HCT116 (cell line): Measurements from ENCODE around the gene COA1.

Experiments
- CEBPB ChIP-seq: IDR thresholded peaks from 2 replicates; pipeline ENCODE4 v1.6.1; 2012; ENCODE audit warnings: low read depth
- EZH2 ChIP-seq: fragments of 200-600 bp; sonication (generic); IDR thresholded peaks from 2 replicates; pipeline ENCODE4 v1.6.1; 2017; ENCODE audit warnings: antibody characterized with exemption, mixed run types
- EZH2phosphoT487 ChIP-seq: fragments of 200-600 bp; IDR thresholded peaks from 2 replicates; pipeline ENCODE4 v1.6.1; 2018; ENCODE audit warnings: antibody characterized with exemption, borderline replicate concordance
- FOSL1 ChIP-seq: IDR thresholded peaks from 2 replicates; pipeline ENCODE4 v1.6.1; 2012; ENCODE audit warnings: low read depth
- POLR2A ChIP-seq: IDR thresholded peaks from 2 replicates; pipeline ENCODE4 v1.7.0; 2011; ENCODE audit warnings: borderline replicate concordance; ENCODE audit not compliant: insufficient read depth, insufficient read length; ENCODE audit errors: extremely low read depth
- POLR2AphosphoS5 ChIP-seq: IDR thresholded peaks from 2 replicates; pipeline ENCODE4 v1.6.1; 2011; ENCODE audit warnings: mild to moderate bottlenecking, low read depth, low read length, moderate library complexity
- RAD21 ChIP-seq: IDR thresholded peaks from 2 replicates; pipeline ENCODE4 v1.6.1; 2012; ENCODE audit warnings: low read depth, mild to moderate bottlenecking
- REST ChIP-seq: IDR thresholded peaks from 2 replicates; pipeline ENCODE4 v1.6.1; 2012; ENCODE audit warnings: low read depth
- SRF ChIP-seq: IDR thresholded peaks from 2 replicates; pipeline ENCODE4 v1.6.1; 2012; ENCODE audit warnings: low read depth
- YY1 ChIP-seq: IDR thresholded peaks from 2 replicates; pipeline ENCODE4 v1.6.1; 2011; ENCODE audit warnings: low read length, low read depth, moderate library complexity, mild to moderate bottlenecking; ENCODE audit not compliant: insufficient replicate concordance; ENCODE audit errors: extremely low read depth
- ZFX ChIP-seq: fragments of 450-650 bp; IDR thresholded peaks from 2 replicates; pipeline ENCODE4 v1.6.1; 2017
- ZNF274 ChIP-seq: fragments of 200-500 bp; sonication (Bioruptor generic); IDR thresholded peaks from 2 replicates; pipeline ENCODE4 v1.6.1; 2014; ENCODE audit warnings: mild to moderate bottlenecking, low read depth, low read length, inconsistent platforms
- TF ChIP-seq, protein P1 (sequence below), 3 experiments: fragments of 200-600 bp in 1 of 3; sonication (generic) in 1 of 3; IDR thresholded peaks in 2 of 3; conservative IDR thresholded peaks in 1 of 3; 2 replicates each; pipeline ENCODE4 v1.5.1; 2012 to 2017; ENCODE audit warnings: low read depth in 2 of 3, low read length in 2 of 3, antibody characterized with exemption in 1 of 3, borderline replicate concordance in 1 of 3, control low read depth in 1 of 3, mild to moderate bottlenecking in 1 of 3, mixed read lengths in 1 of 3, mixed run types in 1 of 3, moderate library complexity in 1 of 3; ENCODE audit not compliant: insufficient read depth in 1 of 3
- TF ChIP-seq, protein P2 (sequence below): IDR thresholded peaks from 2 replicates; pipeline ENCODE4 v1.6.1; 2012

- TF ChIP-seq, protein P1, sequence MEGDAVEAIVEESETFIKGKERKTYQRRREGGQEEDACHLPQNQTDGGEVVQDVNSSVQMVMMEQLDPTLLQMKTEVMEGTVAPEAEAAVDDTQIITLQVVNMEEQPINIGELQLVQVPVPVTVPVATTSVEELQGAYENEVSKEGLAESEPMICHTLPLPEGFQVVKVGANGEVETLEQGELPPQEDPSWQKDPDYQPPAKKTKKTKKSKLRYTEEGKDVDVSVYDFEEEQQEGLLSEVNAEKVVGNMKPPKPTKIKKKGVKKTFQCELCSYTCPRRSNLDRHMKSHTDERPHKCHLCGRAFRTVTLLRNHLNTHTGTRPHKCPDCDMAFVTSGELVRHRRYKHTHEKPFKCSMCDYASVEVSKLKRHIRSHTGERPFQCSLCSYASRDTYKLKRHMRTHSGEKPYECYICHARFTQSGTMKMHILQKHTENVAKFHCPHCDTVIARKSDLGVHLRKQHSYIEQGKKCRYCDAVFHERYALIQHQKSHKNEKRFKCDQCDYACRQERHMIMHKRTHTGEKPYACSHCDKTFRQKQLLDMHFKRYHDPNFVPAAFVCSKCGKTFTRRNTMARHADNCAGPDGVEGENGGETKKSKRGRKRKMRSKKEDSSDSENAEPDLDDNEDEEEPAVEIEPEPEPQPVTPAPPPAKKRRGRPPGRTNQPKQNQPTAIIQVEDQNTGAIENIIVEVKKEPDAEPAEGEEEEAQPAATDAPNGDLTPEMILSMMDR (IDR thresholded peaks at IDR 0.05 in 2 of 3, conservative IDR thresholded peaks at IDR 0.05 in 1 of 3; ENCODE audit: borderline replicate concordance in 1 of 3, insufficient read depth in 1 of 3, low read depth in 2 of 3, low read length in 2 of 3) = no peak
- TF ChIP-seq YY1 (no peak), CEBPB (no peak), ZFX (no peak), EZH2 (no peak), FOSL1 (no peak), POLR2AphosphoS5 (no peak), EZH2phosphoT487 (no peak), RAD21 (no peak), POLR2A (no peak), ZNF274 (no peak), REST (no peak), SRF (no peak)
- TF ChIP-seq, protein P2, sequence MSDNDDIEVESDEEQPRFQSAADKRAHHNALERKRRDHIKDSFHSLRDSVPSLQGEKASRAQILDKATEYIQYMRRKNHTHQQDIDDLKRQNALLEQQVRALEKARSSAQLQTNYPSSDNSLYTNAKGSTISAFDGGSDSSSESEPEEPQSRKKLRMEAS = no peak
Measured at GRCh38 chr7:43689115-43689514, 40.2 kb downstream of the COA1 start.
